Body of pancreas (tissue), 4 donors: ENCODE data around the gene PHB1. TPM values are rescaled to one million over a fixed set of nuclear protein-coding genes. Genes with fewer than 3 reads are reported as not detected.

Experiments
- ATAC-seq: fragments of 150-250 bp; one replicate; pipeline ENCODE4 v1.9.1; 2016
- DNase-seq, 4 donors: peaks; one replicate each; pipeline ENCODE4 v3.0.0-alpha.2; 2019
- H3K27ac ChIP-seq, 4 donors: fragments of 200-600 bp; sonication (generic); 1 replicate in 3 of 4; 2 replicates in 1 of 4; pipeline versions ENCODE4 v1.5.1 to v1.6.1; 2016 to 2019; ENCODE audit warnings: mild to moderate bottlenecking in 1 of 4, mixed read lengths in 1 of 4, moderate library complexity in 1 of 4
- H3K27me3 ChIP-seq, 2 donors: fragments of 200-600 bp; sonication (generic); one replicate each; pipeline ENCODE4 v1.6.0; 2016; ENCODE audit warnings: mild to moderate bottlenecking in 1 of 2
- H3K36me3 ChIP-seq, 2 donors: fragments of 200-600 bp; sonication (generic); replicated peaks in 1 of 2; 2 replicates each; pipeline ENCODE4 v1.5.1; 2016; ENCODE audit warnings: low read depth in 2 of 2; ENCODE audit not compliant: insufficient read depth in 1 of 2
- H3K4me1 ChIP-seq: fragments of 200-600 bp; sonication (generic); one replicate; pipeline ENCODE4 v1.6.0; 2016
- H3K4me3 ChIP-seq, 2 donors: fragments of 200-600 bp; sonication (generic); 1 replicate in 1 of 2; 2 replicates in 1 of 2; pipeline ENCODE4 v1.5.1; 2016 to 2019
- H3K9me3 ChIP-seq, 3 donors: fragments of 200-600 bp; sonication (generic); 1 replicate in 2 of 3; 2 replicates in 1 of 3; pipeline ENCODE4 v1.5.1; 2016
- POLR2A ChIP-seq, 3 donors: fragments of 450-650 bp; IDR thresholded peaks; one replicate each; pipeline ENCODE4 v1.6.1; 2016; ENCODE audit warnings: antibody characterized with exemption in 3 of 3, mild to moderate bottlenecking in 2 of 3
- WGBS, 2 donors: methylation state at CpG; one replicate each; pipeline ENCODE4 v1.1.5; 2017; 5-methylcytosine and 5-hydroxymethylcytosine counted together
- intact Hi-C: fragments of 100-400 bp; cut with DNase I; formaldehyde crosslinking; loops from one replicate; pipeline ENCODE4 v1.15.1; 2023
- total RNA-seq, 2 donors: library from RNA; depleted of rRNA; stranded (reverse); fragments of >200 nt; gene quantifications; one replicate each; pipeline ENCODE4 v1.1.0, GENCODE V29; 2016
- TF ChIP-seq, protein P1 (sequence below), 7 experiments: fragments of 450-650 bp in 4 of 7; fragments of 200-600 bp in 3 of 7; sonication (generic) in 3 of 7; IDR thresholded peaks; one replicate each; pipeline ENCODE4 v1.5.1; 2016 to 2019; ENCODE audit warnings: antibody characterized with exemption in 7 of 7

The PHB1 gene
- 10 to 100 TPM; 37.1 to 38.6 TPM for total RNA-seq

DNA sequence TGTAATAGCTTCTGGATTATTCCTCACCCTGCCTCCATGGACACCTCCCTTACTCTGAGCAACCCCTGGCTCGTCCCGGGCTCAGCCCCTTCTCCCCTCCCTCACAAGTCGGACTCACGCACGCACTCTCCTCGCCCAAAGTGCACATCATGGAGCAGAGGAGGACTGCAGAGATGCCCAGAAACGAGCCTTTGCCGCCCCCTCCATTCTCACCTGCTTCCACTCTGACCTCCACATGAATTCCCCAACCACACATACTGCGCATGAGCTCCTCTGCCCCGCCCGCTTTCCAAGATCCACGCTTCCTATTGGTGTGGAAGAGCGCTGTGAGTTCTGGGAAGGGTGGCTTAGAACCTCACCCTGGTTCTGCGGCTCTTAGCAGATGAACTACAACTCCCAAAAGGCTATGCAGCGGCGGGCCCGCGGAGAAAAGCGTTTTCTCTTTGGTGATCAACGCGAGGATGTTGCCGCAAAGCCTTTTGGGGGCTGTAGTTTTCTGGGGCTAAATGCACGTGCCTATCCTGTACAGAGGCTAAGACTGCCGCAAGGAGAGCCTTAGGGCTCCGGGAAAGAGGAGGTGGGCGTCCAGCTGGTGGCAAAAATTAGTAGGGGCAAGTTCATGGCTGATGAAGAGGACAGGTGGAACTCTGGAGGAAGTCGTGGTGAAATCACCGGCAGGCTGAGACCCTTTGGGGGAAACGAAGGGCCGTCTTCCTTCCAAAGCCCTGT lies at the start of gene PHB1:
Gene PHB1, minus strand, starts transcription at position 261 of the 729 bp plus-strand sequence. CDS start 1,618 bp downstream, outside the sequence.
- intact Hi-C loops, result no loop called here
- H3K27me3 ChIP-seq, result no peaks in the 10 kb centered on the region
- ATAC-seq, result peak; percentile 100
- peak within 1 kb of the TSS in 2 of 4 donors; percentile 20 to 38 for H3K27ac ChIP-seq
- peak; percentile 97 to 99 (median 97) for DNase-seq
- peaks cover 0 to 12% of the 10 kb centered on the region in 2 donors for H3K36me3 ChIP-seq
- TF ChIP-seq, protein P1, sequence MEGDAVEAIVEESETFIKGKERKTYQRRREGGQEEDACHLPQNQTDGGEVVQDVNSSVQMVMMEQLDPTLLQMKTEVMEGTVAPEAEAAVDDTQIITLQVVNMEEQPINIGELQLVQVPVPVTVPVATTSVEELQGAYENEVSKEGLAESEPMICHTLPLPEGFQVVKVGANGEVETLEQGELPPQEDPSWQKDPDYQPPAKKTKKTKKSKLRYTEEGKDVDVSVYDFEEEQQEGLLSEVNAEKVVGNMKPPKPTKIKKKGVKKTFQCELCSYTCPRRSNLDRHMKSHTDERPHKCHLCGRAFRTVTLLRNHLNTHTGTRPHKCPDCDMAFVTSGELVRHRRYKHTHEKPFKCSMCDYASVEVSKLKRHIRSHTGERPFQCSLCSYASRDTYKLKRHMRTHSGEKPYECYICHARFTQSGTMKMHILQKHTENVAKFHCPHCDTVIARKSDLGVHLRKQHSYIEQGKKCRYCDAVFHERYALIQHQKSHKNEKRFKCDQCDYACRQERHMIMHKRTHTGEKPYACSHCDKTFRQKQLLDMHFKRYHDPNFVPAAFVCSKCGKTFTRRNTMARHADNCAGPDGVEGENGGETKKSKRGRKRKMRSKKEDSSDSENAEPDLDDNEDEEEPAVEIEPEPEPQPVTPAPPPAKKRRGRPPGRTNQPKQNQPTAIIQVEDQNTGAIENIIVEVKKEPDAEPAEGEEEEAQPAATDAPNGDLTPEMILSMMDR (IDR thresholded peaks at IDR 0.05), result peak in 1 of 7 experiments; percentile 11
- peak in 2 of 3 donors; percentile 54 to 63 for TF ChIP-seq POLR2A (IDR thresholded peaks at IDR 0.05)
- peak within 1 kb of the TSS; percentile 68 to 73 for H3K4me3 ChIP-seq
- peaks cover 0 to 5% (median 0%) of the 10 kb centered on the region in 3 donors for H3K9me3 ChIP-seq
- WGBS, 2 donors, result 1% methylated on average over 30 of the region's 30 CpGs
- H3K4me1 ChIP-seq, result peaks cover 16% of the 10 kb centered on the region

DNA sequence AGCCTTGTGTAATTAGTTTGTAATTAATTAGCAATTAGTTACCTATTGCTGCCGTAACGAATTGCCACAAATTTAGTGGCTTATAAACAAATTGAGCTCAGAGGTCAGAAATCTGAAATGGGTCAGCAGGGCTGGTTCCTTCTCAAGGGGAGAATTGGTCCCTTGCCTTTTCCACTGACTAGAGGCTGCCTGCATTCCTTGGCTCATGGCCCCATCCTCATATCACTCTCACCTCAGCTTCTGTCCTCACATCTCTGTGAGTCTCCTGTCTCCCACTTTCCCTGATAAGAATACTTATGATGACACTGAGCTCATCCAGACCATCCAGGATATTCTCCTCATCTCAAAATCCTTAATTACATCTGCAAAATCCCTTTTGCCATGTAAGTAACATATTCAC lies 49.4 kb upstream of the PHB1 start:
- WGBS, 2 donors, result 59 to 76% methylated on average over 2 of the region's 2 CpGs
- H3K36me3 ChIP-seq, result no peaks in the 10 kb centered on the region
- H3K4me3 ChIP-seq, result no peak overlapping the region
- no peaks in the 10 kb centered on the region for H3K27me3 ChIP-seq
- H3K9me3 ChIP-seq, result no peaks in the 10 kb centered on the region
- intact Hi-C loops, result no loop called here
- no peak overlapping the region for H3K27ac ChIP-seq
- no peaks in the 10 kb centered on the region for H3K4me1 ChIP-seq
- no peak for TF ChIP-seq POLR2A (IDR thresholded peaks at IDR 0.05)
- TF ChIP-seq, protein P1 (IDR thresholded peaks at IDR 0.05), result no peak
- ATAC-seq, result no peak
- no peak for DNase-seq

DNA sequence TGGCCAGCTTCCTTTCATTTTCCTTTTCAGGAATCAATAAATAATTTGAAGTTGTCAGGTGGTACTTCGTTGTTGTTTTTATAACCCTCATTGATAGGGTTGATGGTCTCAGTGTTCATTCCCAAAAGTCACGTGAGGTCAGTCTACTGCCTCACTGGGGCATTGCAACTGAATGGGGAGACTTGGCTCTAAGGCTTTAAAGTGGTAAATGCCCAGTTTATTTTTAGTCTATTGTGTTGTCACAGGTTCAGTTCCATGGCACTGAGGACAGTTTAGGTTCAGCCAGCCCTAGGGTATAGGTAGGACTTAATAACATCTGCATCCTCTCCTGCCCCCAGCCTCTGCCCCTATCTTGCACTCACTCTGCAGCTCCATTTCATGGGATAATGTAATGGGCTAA lies 46.9 kb upstream of the PHB1 start:
- intact Hi-C loops, result no loop called here
- TF ChIP-seq, protein P1 (IDR thresholded peaks at IDR 0.05), result no peak
- no peak for TF ChIP-seq POLR2A (IDR thresholded peaks at IDR 0.05)
- no peak for DNase-seq
- Histone ChIP-seq H3K4me1 (no peaks in the 10 kb centered on the region), H3K4me3 (no peak overlapping the region), H3K27me3 (no peaks in the 10 kb centered on the region), H3K9me3 (no peaks in the 10 kb centered on the region), H3K36me3 (no peaks in the 10 kb centered on the region), H3K27ac (no peak overlapping the region)
- ATAC-seq, result no peak
- 4 to 18% methylated on average over 2 of the region's 2 CpGs for WGBS, 2 donors

DNA sequence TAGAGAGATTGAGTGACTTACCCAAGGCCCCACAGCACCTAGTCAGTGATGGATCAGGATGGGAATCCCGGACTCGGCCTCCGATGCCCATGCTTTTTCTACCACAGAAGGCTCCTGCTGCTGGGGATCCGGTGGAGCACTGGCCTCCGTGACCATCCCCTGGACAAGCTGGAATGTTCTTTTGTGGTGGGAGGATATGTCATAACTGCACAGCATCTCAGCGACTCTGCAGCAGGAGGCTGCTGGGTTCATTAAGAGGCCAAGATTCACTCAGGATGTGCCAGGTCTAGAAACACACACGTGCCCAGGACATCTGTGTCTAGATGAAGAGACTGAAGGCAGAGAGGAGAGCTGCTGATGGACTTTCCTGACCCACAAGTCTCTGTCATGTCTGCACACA lies 45.7 kb upstream of the PHB1 start:
- Histone ChIP-seq H3K36me3 (no peaks in the 10 kb centered on the region), H3K27me3 (no peaks in the 10 kb centered on the region), H3K27ac (no peak overlapping the region), H3K4me3 (no peak overlapping the region), H3K9me3 (no peaks in the 10 kb centered on the region), H3K4me1 (no peaks in the 10 kb centered on the region)
- TF ChIP-seq, protein P1 (IDR thresholded peaks at IDR 0.05), result no peak
- TF ChIP-seq POLR2A (IDR thresholded peaks at IDR 0.05), result no peak
- WGBS, 2 donors, result 20 to 70% methylated on average over 1 to 7 of the region's 7 CpGs
- DNase-seq (no peak), ATAC-seq (no peak)
- intact Hi-C loops, result no loop called here
